Hematopoietic multipotent progenitor cell treated with erythropoietin and hydrocortisone succinate and interleukin-3 and kit ligand, for 6 days (in vitro differentiated cells): ENCODE measurements around the gene PPWD1.

Experiments
- DNase-seq: peaks from one replicate; pipeline ENCODE4 v3.0.0-alpha.2; 2015

The PPWD1 gene

GRCh38 chr5:65624025-65624570, 61.0 kb downstream of the PPWD1 start, which contains the start of gene TRIM23:
TSS of gene TRIM23 (minus strand) at chr5:65624333. CDS start at chr5:65624274, 59 bp downstream.
- peak; percentile 97 for DNase-seq

DNA sequence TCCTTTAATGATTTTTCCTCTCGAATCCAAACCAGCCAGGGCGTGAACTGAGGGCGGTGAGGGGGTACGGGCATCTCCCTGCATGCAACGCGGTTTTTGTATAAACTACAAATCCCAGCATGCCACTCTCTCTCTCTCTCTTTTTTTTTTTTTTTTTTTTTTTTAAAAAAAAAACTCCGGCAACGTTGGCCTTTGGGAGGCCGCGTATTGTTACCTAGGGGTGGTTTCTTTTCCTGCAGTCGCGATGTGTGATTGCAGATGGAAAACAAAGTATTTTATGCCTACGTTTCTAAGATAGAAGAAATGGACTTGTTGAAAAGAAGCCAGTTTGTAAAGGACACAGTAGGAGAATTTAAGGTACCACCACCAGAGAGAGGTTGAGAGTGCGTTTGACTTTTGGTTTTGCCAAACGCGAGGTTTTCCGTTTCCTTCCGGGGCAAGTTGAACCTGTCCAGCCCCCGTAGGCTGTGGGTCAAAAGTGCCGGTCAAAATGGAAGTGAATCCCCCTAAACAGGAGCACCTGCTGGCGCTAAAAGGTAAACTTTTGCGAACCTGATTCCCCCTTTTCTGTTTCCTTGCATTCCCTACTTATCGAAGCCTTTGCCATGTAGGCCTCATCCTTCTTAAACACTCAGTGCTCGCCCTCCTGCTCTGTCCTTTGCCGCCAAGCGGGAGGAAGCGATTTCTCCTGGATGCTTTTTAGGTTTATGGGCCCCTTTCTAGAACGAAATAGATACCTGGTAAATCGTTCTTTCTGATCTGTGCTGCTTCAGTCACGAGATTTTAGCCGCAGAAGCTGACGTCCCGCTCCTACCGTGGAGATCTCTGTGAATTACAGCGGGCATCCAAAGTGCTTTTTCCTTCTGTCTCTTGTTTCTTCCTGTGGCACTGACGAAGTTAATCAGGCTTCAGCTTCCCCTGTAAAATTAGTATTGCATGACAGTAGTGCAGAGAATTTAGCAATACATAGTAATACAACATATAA, 61.8 kb downstream of the PPWD1 start, which contains the start of the genes SHLD3 and TRAPPC13:
Gene SHLD3 (plus strand): TSS at position 457 of the 985 bp plus-strand sequence. CDS start 4,561 bp downstream, outside the sequence.
Gene TRAPPC13 (plus strand): TSS at position 457 of the 985 bp plus-strand sequence. CDS start 34 bp downstream, at position 491.
- peak; percentile 96 for DNase-seq

DNA sequence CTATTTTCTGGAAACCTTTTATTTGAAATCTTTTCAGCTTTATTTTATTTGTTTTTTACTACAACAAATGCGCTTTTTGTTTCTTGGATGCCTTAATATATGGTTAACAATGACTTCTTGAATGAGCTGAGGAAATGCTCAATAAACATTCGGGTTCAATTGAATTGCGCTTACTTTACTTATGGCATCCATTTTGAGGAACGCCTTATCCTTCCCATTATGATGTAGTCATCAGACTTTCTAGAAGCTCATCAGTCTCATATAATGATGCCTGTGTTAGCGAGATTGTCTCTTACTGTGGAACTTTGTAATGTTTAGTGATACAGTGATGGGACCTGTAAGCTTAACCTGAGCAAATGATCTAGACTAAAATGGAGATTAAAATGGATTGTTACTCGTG, 62.6 kb downstream of the PPWD1 start:
- DNase-seq = peak; percentile 38

DNA sequence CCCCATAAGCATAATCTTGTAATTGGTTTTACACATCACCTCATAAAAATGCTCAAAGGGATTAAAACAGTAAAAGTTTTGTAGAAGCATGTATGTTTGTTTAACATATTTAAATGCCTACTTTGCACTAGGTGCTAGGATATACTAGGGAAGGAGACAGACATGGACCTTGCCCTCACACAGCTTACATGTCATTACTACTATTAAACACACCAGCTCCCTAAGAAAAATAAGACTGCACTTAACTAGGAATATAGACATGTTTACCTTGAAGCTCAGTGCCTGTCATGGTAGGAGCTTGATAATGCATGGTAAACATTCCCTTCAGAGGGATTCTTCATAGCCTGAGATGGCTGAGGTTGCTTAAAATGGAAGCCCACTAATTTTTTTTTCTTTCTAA, 67.9 kb downstream of the PPWD1 start:
- DNase-seq = no peak
